DMS53 (cell line): ENCODE results near the gene OR51E2.
A peak's percentile ranks its signal among the peaks of the same experiment; 100 is the strongest.
"Not testable (repeated sequence)": the region's sequence is repeated elsewhere in the genome, so short reads cannot be mapped to it uniquely, and the experiment has no call there.

ENCODE experiments used
- DNase-seq: peaks from one replicate; lab custom pipeline; 2025; lab: John Stamatoyannopoulos, UW

Gene OR51E2, protein sequence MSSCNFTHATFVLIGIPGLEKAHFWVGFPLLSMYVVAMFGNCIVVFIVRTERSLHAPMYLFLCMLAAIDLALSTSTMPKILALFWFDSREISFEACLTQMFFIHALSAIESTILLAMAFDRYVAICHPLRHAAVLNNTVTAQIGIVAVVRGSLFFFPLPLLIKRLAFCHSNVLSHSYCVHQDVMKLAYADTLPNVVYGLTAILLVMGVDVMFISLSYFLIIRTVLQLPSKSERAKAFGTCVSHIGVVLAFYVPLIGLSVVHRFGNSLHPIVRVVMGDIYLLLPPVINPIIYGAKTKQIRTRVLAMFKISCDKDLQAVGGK

DNA sequence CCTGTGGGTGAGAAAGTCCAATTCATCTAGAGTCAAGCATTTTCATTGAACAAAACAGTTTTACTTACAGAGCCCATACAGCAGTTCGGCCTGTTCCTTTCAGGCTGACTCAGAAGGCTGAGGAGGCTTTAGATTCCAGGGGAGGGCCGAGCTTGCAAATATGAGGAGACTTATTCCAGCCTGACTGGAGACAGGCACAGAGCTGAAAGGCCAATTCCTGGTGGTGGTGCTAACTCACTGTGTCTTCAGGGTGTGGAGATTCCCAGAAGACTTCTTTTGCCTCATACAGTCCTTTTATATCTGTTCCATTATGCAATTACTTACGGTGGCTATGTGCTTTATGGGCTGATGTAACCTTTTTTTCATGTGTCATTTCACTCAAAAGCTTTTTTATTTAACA, at the start of gene OR51E2:
Gene OR51E2 (minus strand): TSS at position 269 of the 400 bp plus-strand sequence. CDS start 15,142 bp downstream, outside the sequence.
- peak; percentile 81 for DNase-seq

DNA sequence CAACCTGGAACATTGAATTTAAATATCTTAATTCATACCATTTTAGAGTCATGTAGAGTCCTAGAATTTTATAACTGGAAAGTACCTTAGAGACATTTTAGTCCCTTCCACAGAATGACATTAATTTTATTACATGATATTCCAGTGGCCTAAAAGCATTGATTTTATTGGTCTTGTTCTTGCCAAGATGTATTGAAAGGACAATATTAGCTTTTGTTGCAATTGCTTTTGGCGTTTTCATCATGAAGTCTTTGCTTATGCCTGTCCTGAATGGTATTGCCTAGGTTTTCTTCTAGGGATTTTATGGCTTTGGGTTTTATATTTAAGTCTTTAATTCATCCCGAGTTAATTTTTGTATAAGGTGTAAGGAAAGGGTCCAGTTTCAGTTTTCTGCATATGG, 43.1 kb upstream of the OR51E2 start:
- no peak for DNase-seq

DNA sequence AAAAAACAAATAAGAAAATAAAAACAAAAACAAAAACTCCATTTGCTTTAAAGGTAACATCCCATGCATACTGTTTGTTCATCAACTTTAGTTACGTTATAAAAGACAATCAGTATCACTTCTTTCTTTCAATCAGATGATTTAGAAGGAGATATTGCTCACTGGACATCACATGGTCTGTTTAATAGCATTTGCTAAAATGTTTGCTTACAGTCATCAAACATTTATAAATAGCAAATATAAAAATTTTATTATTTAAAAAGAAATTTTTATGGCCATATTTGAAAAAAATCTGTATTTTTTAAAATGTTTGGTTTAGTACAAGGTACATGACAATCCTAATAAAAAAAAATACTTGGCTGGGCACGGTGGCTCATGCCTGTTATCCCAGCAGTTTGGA, 29.5 kb upstream of the OR51E2 start:
- DNase-seq = no peak

DNA sequence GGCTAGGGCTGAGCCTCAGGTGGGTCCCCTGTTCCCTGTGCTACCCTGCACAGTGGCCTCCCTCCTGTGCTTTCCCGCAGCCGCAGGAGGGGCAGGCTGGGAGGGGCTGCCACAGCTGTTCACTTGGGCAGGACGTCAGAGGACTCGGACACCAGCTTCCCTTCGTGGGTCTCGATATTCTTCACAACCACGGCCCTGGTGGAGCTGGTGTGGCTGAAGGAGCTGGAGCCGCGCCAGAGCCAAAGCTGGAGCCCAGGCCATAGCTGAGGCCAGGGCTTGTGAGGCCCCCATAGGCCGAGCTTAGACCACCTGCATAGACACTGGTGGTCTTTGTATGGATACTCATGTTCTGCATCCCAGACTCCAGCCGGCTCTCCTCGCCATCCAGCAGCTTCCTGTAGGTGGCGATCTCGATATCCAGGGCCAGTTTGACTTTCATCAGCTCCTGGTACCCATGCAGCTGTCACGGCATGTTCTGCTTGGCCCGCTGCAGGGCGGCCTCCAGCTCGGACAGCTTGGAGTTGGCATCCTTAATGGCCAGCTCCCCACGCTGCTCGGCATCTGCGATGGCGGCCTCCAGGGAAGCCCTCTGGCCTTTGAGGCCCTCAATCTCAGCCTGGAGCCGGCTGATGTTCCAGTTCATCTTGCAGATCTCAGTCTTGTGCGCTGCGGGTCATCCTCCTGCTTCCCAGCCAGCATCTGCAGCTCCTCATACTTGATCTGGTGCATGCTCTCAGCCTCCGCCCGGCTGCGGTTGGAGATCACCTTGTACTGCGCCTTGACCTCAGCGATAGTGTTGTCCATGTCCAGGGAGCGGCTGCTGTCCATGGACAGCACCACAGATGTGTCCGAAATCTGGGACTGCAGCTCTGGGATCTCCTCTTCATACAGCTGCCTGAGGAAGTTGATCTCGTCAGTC, 25.2 kb upstream of the OR51E2 start:
- not testable (repeated sequence) for DNase-seq

DNA sequence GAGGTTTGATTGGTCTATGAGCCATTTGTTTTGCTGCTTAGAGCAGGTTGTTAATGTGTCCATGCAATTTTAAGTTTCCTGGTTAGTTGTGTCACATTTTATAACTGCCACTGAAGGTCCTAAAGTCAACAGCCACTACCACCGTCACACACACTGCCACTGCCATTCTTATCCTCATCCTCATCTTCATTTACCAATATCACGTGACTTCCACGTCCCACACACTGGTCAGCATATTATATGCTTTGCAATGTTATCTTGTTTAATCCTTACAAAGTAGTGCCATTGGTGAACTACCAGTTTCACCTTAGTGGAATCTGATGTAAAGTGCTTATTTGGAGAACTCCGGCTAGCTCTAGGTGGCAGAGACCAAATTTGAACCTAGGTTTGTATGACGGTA, 16.6 kb upstream of the OR51E2 start:
- DNase-seq = peak; percentile 40

DNA sequence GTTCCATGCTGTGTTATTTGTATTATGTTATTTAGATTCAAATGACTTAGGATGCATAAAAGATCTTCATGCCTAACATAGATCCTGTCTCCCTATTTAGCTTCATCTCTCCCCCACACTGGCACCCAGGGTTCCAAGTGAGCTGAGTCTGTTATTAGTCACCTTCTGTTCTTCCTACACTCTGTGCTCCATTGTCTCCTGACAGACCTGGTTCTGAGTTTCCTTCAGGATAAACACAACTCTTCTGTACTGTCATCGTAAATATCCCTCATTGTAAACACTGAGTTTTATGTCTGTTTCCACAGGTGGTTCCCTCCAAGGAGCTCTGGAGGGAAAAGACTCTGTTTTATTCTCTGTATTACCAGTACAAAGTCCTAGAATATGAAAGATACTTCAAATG, 15.6 kb upstream of the OR51E2 start:
- DNase-seq = peak; percentile 74

DNA sequence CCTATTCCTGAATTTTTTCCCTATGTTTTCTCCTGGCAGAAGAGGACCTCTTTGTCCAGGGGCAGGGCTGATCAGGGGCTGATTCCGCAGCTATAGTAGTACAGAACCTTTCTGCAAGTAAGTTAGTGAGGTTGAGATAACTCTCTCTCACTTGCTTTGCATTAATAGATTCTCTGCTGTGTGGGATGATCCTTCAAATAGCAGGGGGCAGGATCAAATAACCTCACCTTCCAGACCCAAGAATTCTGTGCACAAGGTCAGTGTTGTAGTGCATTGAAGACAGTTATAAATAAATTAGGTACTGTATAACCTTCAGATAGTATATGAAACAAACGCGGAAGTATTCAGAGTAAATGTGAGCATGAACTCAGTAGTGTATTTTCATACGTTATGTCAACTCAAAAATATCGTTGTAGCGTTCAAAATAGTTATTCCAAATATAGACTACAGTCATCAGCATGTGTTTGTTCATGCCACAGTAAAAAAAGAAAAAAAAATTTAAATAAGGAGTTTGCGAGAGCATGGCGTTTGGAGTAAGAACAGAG, 7.2 kb upstream of the OR51E2 start:
- DNase-seq = peak; percentile 81

DNA sequence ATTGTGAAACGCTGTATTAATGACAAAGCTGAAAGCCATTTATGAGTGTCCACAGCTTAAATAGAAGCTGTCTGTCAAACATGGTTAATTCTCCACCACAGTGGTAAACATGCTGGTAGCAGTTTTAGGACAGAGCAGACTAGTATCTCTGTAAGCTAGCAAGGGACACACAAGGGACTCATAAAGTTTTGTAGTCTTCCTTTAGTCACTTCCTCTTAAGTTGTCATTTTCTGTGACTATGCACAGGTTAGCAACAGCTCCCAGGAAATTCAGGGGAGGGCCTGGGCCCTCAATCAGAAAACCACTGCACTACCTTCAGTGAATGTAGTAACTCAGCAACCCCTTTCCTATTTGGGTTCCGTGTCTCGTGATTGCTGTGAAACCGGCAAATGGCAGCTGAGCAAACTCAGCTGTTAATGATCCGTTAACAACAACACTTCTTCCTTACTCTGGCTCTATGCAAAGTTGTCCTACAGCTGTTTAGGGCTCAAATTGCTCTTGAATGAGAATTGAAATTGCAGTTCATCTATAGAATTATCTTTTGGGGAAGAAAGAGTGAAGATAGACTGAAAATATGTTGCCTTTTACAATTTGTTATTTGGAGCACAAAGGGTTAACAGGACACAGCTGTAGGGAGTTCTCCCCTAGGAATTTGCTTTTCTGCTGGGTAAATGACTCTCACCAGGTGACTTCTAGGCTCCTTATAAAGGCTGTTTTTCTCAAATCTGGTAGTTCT, 6.6 kb upstream of the OR51E2 start, which contains the start of gene MMP26:
Gene MMP26 (plus strand): TSS at position 731 of the 736 bp plus-strand sequence.
- peak; percentile 98 for DNase-seq

DNA sequence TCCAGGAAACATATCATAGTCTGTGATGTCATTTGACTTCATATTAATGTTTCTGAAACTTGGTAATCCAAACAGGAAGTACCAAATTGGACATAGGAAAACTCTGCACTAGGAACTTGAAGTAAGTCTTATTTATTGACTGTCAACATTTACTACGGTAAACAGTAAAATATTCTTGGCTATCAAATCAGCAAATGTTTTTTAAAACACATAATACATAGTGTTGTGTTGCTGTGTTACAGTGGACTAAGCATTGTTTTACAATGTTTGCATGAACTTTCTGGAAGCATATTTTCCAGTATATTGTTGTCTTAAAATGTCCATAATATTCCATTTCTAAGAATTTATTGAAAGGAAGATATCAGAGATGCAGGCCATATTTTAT, 2.8 kb upstream of the OR51E2 start:
- no peak for DNase-seq

DNA sequence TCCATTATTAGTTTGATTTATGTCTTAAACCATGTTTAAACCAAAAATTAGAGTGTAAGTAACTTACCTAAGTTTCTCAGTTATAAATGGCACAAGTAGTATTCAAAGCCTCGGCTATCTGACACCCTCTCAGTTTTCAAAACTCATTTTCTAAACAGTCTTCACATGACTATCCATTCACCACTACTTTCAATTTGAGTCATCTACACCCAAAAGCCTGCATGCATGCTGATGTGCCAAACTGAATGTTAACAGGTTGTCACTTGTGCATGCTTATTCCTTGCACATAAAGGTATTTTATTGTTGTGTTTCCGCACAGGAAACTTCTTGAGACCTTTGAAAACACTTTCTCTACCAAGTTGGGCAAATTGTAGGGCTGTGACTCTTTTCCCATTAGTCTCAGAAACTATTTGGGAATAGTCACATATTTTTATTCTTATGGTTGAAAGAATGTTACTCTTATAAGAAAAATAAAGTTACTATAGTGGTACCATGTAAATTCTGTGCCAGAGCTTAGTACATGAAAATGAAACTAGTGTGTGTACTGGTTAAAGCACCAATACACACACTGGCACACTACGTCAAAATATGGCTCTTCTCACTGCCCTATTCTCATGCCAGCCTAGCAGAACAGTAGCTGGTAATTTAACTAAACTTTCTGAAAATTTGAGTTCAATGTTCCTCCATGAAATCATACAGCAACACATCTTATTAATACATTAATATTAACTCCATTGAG, 2.2 kb upstream of the OR51E2 start:
- no peak for DNase-seq

DNA sequence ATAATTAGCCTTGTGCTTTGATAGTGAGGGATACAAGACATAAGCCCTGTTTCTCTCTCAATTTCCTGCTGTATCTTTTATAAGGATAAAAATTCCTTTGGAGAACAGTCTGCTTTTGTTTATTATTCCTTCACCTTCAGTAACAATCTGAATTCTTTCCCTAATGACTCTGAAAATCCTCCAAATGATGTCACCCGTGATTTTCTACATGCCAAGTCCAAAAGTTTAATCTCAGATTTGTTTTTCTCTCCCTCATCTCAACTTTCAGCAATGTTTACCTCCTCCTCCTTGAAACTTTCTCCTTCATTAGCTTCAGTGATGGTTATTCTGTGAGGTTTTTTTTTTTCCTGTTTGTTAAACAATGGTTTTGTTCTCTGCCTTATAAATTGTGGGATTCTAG, 2.2 kb downstream of the OR51E2 start:
- DNase-seq = no peak

DNA sequence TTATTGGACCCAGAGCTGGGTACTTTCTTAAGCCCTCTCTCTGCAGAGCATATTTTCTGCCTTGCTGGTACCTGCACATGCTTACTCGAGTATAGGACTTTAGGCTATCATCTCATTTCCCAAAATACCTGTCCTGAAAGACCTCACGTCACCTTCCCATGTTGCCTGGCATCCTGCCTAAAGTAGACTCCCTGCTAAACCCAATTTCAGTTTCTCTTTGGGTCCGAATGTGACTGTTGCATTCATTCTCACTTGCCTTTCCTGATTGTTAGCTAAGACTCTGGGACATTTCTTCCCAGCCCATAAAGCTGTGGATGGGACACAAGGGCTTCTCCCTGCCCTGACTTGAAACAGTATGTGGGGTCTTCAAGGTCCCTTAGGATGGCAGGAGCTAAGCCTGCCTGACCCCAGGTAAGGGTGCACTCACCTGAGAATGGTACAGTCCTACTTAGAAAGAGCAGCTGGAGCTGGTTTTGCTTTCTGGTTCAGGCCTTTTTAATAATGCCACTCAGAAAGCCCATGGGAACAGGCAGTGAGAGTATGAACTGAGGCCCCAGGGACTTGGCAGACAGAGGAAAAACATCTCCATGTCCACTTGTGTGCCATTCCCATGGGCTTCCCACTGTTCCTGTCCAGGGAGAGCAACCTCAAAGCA, 12.9 kb downstream of the OR51E2 start:
- peak; percentile 32 for DNase-seq

DNA sequence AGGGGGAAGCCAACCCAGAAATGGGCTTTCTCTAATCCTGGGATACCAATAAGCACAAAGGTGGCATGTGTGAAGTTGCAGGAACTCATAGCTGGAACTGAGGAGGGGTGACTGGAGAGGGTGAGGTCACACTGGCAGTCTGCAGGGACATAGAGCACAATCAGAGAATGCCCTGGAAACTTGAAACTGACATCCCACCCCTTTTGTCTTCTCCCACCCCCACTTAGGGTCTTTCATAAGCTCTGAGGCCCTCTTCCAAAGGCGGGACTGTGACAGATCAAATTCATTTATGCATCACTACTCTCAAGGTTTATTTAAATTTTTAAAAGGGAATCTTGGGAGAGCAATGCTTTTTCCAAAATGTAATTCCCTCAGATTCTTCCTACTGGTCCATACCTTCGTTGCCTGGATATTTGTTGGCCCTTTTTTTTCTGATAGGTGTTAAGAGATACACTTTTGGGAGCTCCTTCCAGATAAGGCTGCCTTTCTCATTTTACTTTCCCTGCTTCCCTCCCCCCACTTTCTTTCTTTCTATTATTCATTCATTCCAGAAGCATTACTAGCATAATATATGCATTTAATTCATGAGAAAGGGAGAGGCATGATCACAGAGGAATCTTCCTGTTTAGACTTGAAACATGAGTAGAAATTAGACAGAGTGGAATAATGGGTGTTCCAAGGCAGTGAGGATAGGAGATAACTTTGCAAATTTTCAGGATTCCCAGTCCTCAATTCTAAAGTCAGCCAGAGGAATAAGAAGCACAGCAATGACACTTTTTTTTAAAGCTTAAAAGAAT, 14.8 kb downstream of the OR51E2 start:
- peak; percentile 20 for DNase-seq

DNA sequence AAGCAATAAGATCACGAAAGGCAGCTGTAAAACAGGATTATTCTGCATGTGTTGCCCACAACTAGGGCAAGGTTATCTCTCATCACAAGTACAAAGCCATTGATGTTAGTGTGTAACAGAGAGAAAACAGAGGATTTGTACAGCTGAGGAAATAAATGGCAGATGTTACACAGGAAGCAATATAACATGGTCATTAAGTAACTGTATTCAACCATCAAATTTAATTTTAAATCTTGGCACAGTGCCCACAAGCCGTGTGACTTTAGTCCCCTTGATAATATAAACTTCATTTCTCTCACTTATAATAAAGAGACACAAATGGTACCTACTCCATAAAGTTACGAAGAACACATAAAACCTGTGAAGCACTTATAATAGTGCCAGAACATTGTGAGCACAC, 17.3 kb downstream of the OR51E2 start:
- DNase-seq = peak; percentile 80

DNA sequence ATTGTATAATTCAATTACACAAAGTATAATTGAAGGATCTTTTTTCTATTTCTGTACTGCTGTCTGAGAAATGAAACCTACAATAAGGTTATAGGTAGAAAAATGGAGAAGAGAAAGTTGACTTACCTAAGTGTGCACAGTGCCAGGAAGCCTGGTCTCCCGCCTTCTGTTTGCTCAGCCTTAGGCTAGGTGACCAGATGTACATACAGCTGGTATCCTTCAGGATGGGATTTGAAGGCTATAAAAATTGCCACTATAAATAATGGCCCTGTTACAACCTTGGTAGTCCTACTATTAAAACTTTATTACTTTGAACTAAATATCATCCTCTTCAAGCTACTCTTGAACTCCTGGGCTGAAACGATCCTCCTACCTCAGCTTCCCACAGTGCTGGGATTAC, 19.7 kb downstream of the OR51E2 start:
- DNase-seq = peak; percentile 86

DNA sequence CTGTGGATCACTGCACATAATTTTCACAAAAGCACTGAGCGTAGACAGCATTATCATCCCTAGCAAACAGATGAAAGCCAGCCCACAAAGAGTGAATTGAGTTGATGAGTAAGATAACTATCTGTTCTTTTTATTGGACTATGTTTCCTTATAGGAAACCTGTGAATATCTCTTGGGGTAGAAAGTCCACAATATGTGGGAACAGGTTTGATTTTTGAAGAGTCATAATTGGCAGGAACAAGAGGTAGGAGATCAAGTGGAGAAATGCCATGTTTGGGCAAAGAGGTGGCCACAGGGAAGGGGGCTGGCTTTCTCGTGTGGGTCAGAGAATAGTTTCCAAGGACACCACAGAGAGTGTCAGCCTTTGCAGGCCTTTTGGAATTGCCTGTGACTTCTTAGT, 23.9 kb downstream of the OR51E2 start:
- DNase-seq = no peak

DNA sequence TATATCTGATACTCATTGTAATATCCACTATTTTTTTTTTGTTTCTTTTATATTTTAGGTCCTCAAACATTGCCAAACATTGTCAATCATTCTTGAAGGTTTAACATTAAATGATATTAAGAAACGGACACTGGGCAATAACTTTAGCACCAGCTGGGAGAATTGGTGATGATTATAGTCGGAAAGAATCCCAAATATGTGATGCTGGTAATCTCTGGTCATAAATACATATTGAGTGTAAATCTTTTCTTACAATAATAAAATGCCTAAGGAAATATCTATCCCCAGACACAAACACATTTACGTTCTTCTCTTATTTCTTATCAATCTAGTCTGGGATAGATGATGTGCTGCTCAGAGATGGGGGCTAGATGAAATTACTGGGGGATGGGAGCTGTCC, 25.2 kb downstream of the OR51E2 start:
- DNase-seq = no peak

DNA sequence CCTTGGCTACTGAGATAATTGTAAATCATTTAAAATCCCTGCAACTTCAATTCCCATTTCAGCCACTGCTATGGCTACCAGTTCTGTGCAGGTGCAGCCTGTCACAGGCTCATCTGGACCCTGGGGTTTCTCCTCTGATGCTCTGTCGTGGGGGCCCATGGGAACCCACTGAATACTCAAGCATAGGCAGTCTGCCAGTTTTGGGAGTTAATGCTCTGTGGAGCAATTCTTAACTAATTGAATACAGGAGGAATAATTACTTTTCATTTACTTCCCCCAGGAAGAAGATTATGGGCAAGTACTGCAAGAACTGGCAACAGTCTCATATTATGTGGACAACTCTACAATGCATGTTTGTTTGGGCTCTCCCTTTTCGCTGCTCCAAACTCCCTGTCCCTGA, 25.9 kb downstream of the OR51E2 start:
- DNase-seq = no peak

DNA sequence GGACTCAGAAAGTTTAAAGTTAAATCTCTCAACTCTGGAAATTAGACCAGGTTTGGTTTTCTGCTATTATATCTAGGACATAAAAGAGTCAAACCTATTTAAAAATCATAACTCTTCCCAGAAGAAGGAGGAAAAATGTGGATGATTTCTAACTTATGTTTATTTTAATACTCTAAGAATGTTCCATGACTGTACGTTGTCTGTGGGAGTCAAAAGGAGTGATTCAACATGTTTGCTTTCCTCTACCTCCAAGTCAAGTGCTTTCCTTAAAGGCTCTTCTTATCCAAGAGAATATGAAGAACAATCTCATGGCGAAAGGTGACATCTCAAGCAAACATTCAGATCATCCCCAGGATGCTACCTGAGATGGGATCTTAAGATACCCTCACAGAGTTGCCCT, 32.2 kb downstream of the OR51E2 start:
- DNase-seq = no peak

DNA sequence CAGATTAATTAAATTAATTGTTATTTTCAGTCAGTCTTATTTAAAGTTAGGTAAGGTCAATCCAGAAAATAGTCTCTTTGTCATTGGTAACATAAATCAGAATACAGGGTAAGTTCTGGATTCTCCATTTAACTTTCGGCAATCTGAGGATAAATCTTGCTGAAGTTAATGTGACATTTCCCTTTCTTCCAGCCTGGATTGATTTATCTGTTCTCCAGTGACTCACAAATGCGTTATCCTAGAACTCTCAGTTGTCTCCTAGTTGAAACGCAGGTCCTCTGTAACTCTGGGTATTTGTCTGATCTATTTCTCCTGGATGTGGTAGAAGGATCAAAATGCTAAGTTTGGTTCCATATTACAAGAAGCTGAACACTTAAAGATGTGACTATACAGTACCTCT, 32.9 kb downstream of the OR51E2 start:
- DNase-seq = no peak
